Calu3 (cell line): ENCODE measurements around the gene NT5M. TPM values are rescaled to one million over a fixed set of nuclear protein-coding genes. Genes with fewer than 3 reads are reported as not detected.

ENCODE experiments used
- BruUV-seq: library from RNA; stranded (reverse); fragments of 400-500 nt; replicated peaks from 2 replicates; lab custom pipeline; 2021; lab: Mats Ljungman, UMichigan
- CTCF ChIA-PET: fragments of 300-600 bp; sonication (Branson Sonifier 250); formaldehyde crosslinking; loops from one replicate; lab custom pipeline; 2022; ENCODE audit warnings: antibody characterized with exemption; lab: Charles Lee
- DNase-seq: peaks from one replicate; pipeline ENCODE4 v3.0.0; 2022
- H3K27ac Mint-ChIP-seq: one replicate; pipeline ENCODE4 v1.8.0; 2022; ENCODE audit warnings: mixed read lengths; ENCODE audit not compliant: unreplicated experiment
- H3K27me3 Mint-ChIP-seq: one replicate; pipeline ENCODE4 v1.8.0; 2022; ENCODE audit warnings: mixed read lengths; ENCODE audit not compliant: unreplicated experiment
- H3K36me3 Mint-ChIP-seq: one replicate; pipeline ENCODE4 v1.8.0; 2022; ENCODE audit warnings: mild to moderate bottlenecking, moderate library complexity, mixed read lengths; ENCODE audit not compliant: insufficient read depth, unreplicated experiment
- H3K4me1 Mint-ChIP-seq: one replicate; pipeline ENCODE4 v1.8.0; 2022; ENCODE audit warnings: mild to moderate bottlenecking, low read depth, mixed read lengths; ENCODE audit not compliant: unreplicated experiment
- H3K4me3 Mint-ChIP-seq: one replicate; pipeline ENCODE4 v1.8.0; 2022; ENCODE audit warnings: mild to moderate bottlenecking, low read depth, moderate library complexity, mixed read lengths; ENCODE audit not compliant: unreplicated experiment
- H3K9me3 Mint-ChIP-seq: one replicate; pipeline ENCODE4 v1.8.0; 2022; ENCODE audit warnings: low read depth, mixed read lengths; ENCODE audit not compliant: unreplicated experiment
- CTCF ChIP-seq: fragments of 200-600 bp; IDR thresholded peaks from one replicate; pipeline ENCODE4 v1.8.0; 2022; ENCODE audit warnings: antibody characterized with exemption; ENCODE audit not compliant: unreplicated experiment
- intact Hi-C: fragments of 100-400 bp; cut with micrococcal nuclease; formaldehyde crosslinking; loops from one replicate; pipeline ENCODE4 v1.10.0; 2022; ENCODE audit not compliant: unreplicated experiment
- total RNA-seq: library from RNA; stranded (reverse); gene quantifications from 2 replicates; pipeline ENCODE4 v1.2.3, GENCODE V29; 2022

Gene NT5M
- total RNA-seq, 1 experiment from 2014 or later = 1.0 TPM

GRCh38 chr17:17366235-17366634 lies 63.1 kb downstream of the NT5M start:
- Mint-ChIP-seq H3K4me3 (no peak overlapping the region), H3K4me1 (no peaks in the 10 kb centered on the region), H3K36me3 (no peaks in the 10 kb centered on the region), H3K27ac (no peak overlapping the region), H3K27me3 (peaks cover 62% of the 10 kb centered on the region), H3K9me3 (no peaks in the 10 kb centered on the region)
- CTCF ChIA-PET = no interaction called here
- no peak for TF ChIP-seq CTCF
- intact Hi-C loops = no loop called here
- DNase-seq = no peak
- no TSS peak for BruUV-seq

GRCh38 chr17:17366941-17367875 lies 64.0 kb downstream of the NT5M start:
- CTCF ChIA-PET = interaction anchor here (0.6 kb wide), 1 partner anchor 328 kb away, joined by 3 read pairs; no protein-coding TSS in a partner anchor
- peaks cover 62% of the 10 kb centered on the region for H3K27me3 Mint-ChIP-seq
- no peak overlapping the region for H3K4me3 Mint-ChIP-seq
- H3K4me1 Mint-ChIP-seq = no peaks in the 10 kb centered on the region
- no peaks in the 10 kb centered on the region for H3K9me3 Mint-ChIP-seq
- DNase-seq = no peak
- H3K27ac Mint-ChIP-seq = no peak overlapping the region
- no peak for TF ChIP-seq CTCF
- no peaks in the 10 kb centered on the region for H3K36me3 Mint-ChIP-seq
- intact Hi-C loops = no loop called here
- no TSS peak for BruUV-seq

- Mint-ChIP-seq H3K27ac (no peak overlapping the region), H3K36me3 (no peaks in the 10 kb centered on the region), H3K9me3 (no peaks in the 10 kb centered on the region), H3K4me1 (no peaks in the 10 kb centered on the region), H3K4me3 (no peak overlapping the region), H3K27me3 (peaks cover 62% of the 10 kb centered on the region)
- TF ChIP-seq CTCF = no peak
- intact Hi-C loops = no loop called here
- DNase-seq = no peak
- CTCF ChIA-PET = no interaction called here
- BruUV-seq = no TSS peak
Measured at GRCh38 chr17:17367931-17368330, 64.8 kb downstream of the NT5M start.

GRCh38 chr17:17370711-17371110 lies 67.5 kb downstream of the NT5M start:
- no TSS peak for BruUV-seq
- CTCF ChIA-PET = no interaction called here
- no peak for TF ChIP-seq CTCF
- intact Hi-C loops = no loop called here
- no peaks in the 10 kb centered on the region for H3K4me1 Mint-ChIP-seq
- H3K27ac Mint-ChIP-seq = no peak overlapping the region
- DNase-seq = no peak
- peaks cover 74% of the 10 kb centered on the region for H3K27me3 Mint-ChIP-seq
- no peak overlapping the region for H3K4me3 Mint-ChIP-seq
- H3K36me3 Mint-ChIP-seq = no peaks in the 10 kb centered on the region
- no peaks in the 10 kb centered on the region for H3K9me3 Mint-ChIP-seq
